ENCODE data around the gene NTM.
"Not testable (repeated sequence)": the region's sequence is repeated elsewhere in the genome, so short reads cannot be mapped to it uniquely, and the experiment has no call there.

The NTM gene

DNA sequence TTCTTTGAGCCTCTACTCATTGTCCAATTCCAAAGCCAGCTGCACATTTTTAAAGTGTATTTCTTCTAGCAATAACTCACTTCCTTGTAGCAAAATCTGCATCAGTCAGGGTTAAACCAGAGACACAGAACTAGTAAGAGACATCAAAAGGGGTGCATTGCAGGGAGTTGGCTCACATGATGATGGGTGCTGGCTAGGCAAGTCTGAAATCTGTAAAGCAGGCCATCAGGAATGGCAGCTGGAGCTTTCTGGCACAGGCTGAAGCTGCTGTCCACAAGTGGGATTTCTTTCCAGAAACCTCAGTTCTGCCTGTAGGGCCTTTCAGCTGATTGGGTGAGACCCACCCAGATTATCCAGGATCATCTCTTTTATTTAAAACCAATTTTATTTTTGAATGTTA is 698.1 kb downstream of the NTM start:
- no peaks in the 10 kb centered on the region for H3K27me3 ChIP-seq (ENCODE audit: control insufficient read depth in 3 of 3, insufficient read depth in 3 of 3, low read depth in 1 of 3, low read length in 3 of 3)
- no peak overlapping the region for H3K9ac ChIP-seq (ENCODE audit: low read depth, low read length, poor library complexity)
- no peaks in the 10 kb centered on the region for H3K79me1 ChIP-seq (ENCODE audit: low read depth, low read length)
- H3K14ac ChIP-seq (ENCODE audit: low read length), result no peak overlapping the region
- H3K4ac ChIP-seq (ENCODE audit: low read length), result no peak overlapping the region
- H2BK12ac ChIP-seq (ENCODE audit: low read length), result no peak overlapping the region
- H3K18ac ChIP-seq (ENCODE audit: low read length), result no peak overlapping the region
- H3K4me3 ChIP-seq (ENCODE audit: low read length in 2 of 2), result no peak overlapping the region
- H3K23ac ChIP-seq (ENCODE audit: low read depth, low read length, poor library complexity), result no peak overlapping the region
- no peak for DNase-seq (ENCODE audit: low spot score)
- no peaks in the 10 kb centered on the region for H3K36me3 ChIP-seq (replicated peaks in 1 of 2; ENCODE audit: control insufficient read depth in 2 of 2, insufficient read depth in 2 of 2, low read length in 2 of 2)
- no peak overlapping the region for H2BK5ac ChIP-seq (ENCODE audit: low read length)
- no peak overlapping the region for H2AFZ ChIP-seq (ENCODE audit: low read length)
- no peak overlapping the region for H3K27ac ChIP-seq (replicated peaks; ENCODE audit: low read length)
- no peak overlapping the region for H3K4me2 ChIP-seq (ENCODE audit: insufficient read depth, low read length, poor library complexity, severe bottlenecking)
- H4K91ac ChIP-seq (ENCODE audit: low read depth, low read length, poor library complexity), result no peak overlapping the region
- peaks cover 0 to 4% of the 10 kb centered on the region in 2 donors for H3K4me1 ChIP-seq (ENCODE audit: control insufficient read depth in 2 of 2, insufficient read depth in 1 of 2, low read depth in 1 of 2, low read length in 2 of 2)
- no peak overlapping the region for H2BK15ac ChIP-seq (ENCODE audit: low read length)
- H3K9me3 ChIP-seq (replicated peaks in 1 of 2; ENCODE audit: control insufficient read depth in 2 of 2, insufficient read depth in 1 of 2, low read depth in 1 of 2, low read length in 2 of 2), result peaks cover 0 to 4% of the 10 kb centered on the region in 2 donors
- H4K8ac ChIP-seq (ENCODE audit: low read depth, low read length), result no peak overlapping the region
- H2BK120ac ChIP-seq (ENCODE audit: low read depth, low read length), result no peak overlapping the region
- no peak overlapping the region for H2AK5ac ChIP-seq (ENCODE audit: low read depth, low read length)

DNA sequence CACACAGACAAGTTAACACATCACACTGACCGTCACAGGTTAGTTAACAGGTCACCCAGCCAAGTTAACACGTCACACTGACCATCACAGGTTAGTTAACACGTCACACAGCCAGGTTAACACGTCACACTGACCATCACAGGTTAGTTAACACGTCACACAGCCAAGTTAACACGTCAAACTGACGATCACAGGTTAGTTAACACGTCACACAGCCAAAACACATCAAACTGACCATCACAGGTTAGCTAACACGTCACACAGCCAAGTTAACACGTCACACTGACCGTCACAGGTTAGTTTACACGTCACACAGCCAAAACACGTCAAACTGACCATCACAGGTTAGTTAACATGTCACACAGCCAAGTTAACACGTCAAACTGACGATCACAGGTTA is 699.2 kb downstream of the NTM start:
- H4K91ac ChIP-seq (ENCODE audit: low read depth, low read length, poor library complexity); H3K4me1 ChIP-seq (ENCODE audit: control insufficient read depth in 2 of 2, insufficient read depth in 1 of 2, low read depth in 1 of 2, low read length in 2 of 2); H3K23ac ChIP-seq (ENCODE audit: low read depth, low read length, poor library complexity); H3K27ac ChIP-seq (replicated peaks; ENCODE audit: low read length); H2BK120ac ChIP-seq (ENCODE audit: low read depth, low read length); H2BK5ac ChIP-seq (ENCODE audit: low read length); H2BK15ac ChIP-seq (ENCODE audit: low read length); H3K4ac ChIP-seq (ENCODE audit: low read length); H2AFZ ChIP-seq (ENCODE audit: low read length); H3K27me3 ChIP-seq (ENCODE audit: control insufficient read depth in 3 of 3, insufficient read depth in 3 of 3, low read depth in 1 of 3, low read length in 3 of 3); H2AK5ac ChIP-seq (ENCODE audit: low read depth, low read length); H3K4me3 ChIP-seq (ENCODE audit: low read length in 2 of 2); H3K9ac ChIP-seq (ENCODE audit: low read depth, low read length, poor library complexity); H3K9me3 ChIP-seq (replicated peaks in 1 of 2; ENCODE audit: control insufficient read depth in 2 of 2, insufficient read depth in 1 of 2, low read depth in 1 of 2, low read length in 2 of 2); H3K14ac ChIP-seq (ENCODE audit: low read length); H3K79me1 ChIP-seq (ENCODE audit: low read depth, low read length); H2BK12ac ChIP-seq (ENCODE audit: low read length); H3K36me3 ChIP-seq (replicated peaks in 1 of 2; ENCODE audit: control insufficient read depth in 2 of 2, insufficient read depth in 2 of 2, low read length in 2 of 2); H3K4me2 ChIP-seq (ENCODE audit: insufficient read depth, low read length, poor library complexity, severe bottlenecking); H3K18ac ChIP-seq (ENCODE audit: low read length); DNase-seq (ENCODE audit: low spot score): not testable (repeated sequence)
- peak overlapping the region; percentile 8 for H4K8ac ChIP-seq (ENCODE audit: low read depth, low read length)
- no CpG with 5 or more reads among the region's 15 CpGs for WGBS, 2 donors (ENCODE audit: extremely low coverage in 2 of 2, insufficient read length in 2 of 2, insufficient replicate concordance in 1 of 2)

DNA sequence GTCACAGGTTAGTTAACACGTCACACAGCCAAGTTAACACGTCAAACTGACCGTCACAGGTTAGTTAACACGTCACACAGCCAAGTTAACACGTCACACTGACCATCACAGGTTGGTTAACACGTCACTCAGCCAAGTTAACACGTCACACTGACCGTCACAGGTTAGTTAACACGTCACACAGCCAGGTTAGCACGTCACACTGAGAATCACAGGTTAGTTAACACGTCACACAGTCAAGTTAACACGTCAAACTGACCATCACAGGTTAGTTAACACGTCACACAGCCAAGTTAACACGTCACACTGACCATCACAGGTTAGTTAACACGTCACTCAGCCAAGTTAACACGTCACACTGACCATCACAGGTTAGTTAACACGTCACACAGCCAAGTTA is 700.5 kb downstream of the NTM start:
- not testable (repeated sequence) for H2BK5ac ChIP-seq (ENCODE audit: low read length); H4K8ac ChIP-seq (ENCODE audit: low read depth, low read length); H3K4me2 ChIP-seq (ENCODE audit: insufficient read depth, low read length, poor library complexity, severe bottlenecking); H2BK15ac ChIP-seq (ENCODE audit: low read length); H2AFZ ChIP-seq (ENCODE audit: low read length); H3K9me3 ChIP-seq (replicated peaks in 1 of 2; ENCODE audit: control insufficient read depth in 2 of 2, insufficient read depth in 1 of 2, low read depth in 1 of 2, low read length in 2 of 2); H3K27ac ChIP-seq (replicated peaks; ENCODE audit: low read length); H2BK12ac ChIP-seq (ENCODE audit: low read length); H3K18ac ChIP-seq (ENCODE audit: low read length); H3K36me3 ChIP-seq (replicated peaks in 1 of 2; ENCODE audit: control insufficient read depth in 2 of 2, insufficient read depth in 2 of 2, low read length in 2 of 2); H3K79me1 ChIP-seq (ENCODE audit: low read depth, low read length); H3K27me3 ChIP-seq (ENCODE audit: control insufficient read depth in 3 of 3, insufficient read depth in 3 of 3, low read depth in 1 of 3, low read length in 3 of 3); H3K23ac ChIP-seq (ENCODE audit: low read depth, low read length, poor library complexity); H3K14ac ChIP-seq (ENCODE audit: low read length); H2BK120ac ChIP-seq (ENCODE audit: low read depth, low read length); H3K4ac ChIP-seq (ENCODE audit: low read length); H3K9ac ChIP-seq (ENCODE audit: low read depth, low read length, poor library complexity); H3K4me3 ChIP-seq (ENCODE audit: low read length in 2 of 2); H2AK5ac ChIP-seq (ENCODE audit: low read depth, low read length); DNase-seq (ENCODE audit: low spot score); H3K4me1 ChIP-seq (ENCODE audit: control insufficient read depth in 2 of 2, insufficient read depth in 1 of 2, low read depth in 1 of 2, low read length in 2 of 2); H4K91ac ChIP-seq (ENCODE audit: low read depth, low read length, poor library complexity)
- WGBS, 2 donors (ENCODE audit: extremely low coverage in 2 of 2, insufficient read length in 2 of 2, insufficient replicate concordance in 1 of 2), result no CpG with 5 or more reads among the region's 17 CpGs

DNA sequence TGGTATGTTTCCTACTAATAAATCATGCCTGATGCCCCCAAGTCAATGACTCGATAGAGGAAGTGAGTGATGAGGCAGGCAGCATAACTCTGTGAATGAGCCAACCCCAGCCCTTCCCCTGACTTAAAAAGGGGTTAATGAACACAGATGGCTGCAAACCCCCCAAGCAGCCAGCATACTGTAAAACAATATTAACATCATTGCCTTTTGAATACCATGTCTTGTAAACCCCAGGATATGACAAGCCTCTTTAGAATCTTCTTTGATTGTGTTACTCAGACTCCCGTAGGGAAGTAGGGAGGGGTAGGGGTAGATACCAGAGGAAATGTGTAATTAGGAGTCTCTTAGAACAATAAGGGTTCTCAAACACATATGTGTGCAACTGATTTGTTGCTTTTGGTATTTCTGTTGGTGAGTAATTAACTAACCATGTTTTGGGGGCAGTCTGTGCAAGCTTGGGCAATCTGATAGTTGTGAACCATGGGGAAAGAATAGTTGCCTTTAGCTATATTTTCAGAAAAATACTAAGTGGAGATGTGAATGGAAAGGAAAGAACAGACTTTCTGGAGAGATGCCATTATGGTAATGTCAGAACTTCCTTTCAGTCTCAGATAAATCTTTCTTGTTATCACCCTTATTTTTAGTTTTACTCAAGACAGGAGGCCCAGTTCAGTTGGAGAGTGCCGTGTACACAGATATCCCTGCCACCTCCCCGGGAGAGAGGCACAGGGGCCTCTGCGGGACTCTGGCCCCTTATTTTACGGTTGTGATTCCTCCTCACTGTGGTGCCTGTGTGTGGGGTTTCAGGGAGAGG is 701.8 kb downstream of the NTM start:
- DNase-seq (ENCODE audit: low spot score), result no peak
- Histone ChIP-seq H3K9ac (ENCODE audit: low read depth, low read length, poor library complexity) (no peak overlapping the region), H2BK12ac (ENCODE audit: low read length) (no peak overlapping the region), H3K4me3 (ENCODE audit: low read length in 2 of 2) (no peak overlapping the region), H2BK5ac (ENCODE audit: low read length) (no peak overlapping the region), H3K79me1 (ENCODE audit: low read depth, low read length) (no peaks in the 10 kb centered on the region), H2AFZ (ENCODE audit: low read length) (no peak overlapping the region), H4K8ac (ENCODE audit: low read depth, low read length) (no peak overlapping the region), H3K27me3 (ENCODE audit: control insufficient read depth in 3 of 3, insufficient read depth in 3 of 3, low read depth in 1 of 3, low read length in 3 of 3) (no peaks in the 10 kb centered on the region), H3K4ac (ENCODE audit: low read length) (no peak overlapping the region), H2BK15ac (ENCODE audit: low read length) (no peak overlapping the region), H3K14ac (ENCODE audit: low read length) (no peak overlapping the region), H2BK120ac (ENCODE audit: low read depth, low read length) (no peak overlapping the region), H3K18ac (ENCODE audit: low read length) (no peak overlapping the region), H3K4me1 (ENCODE audit: control insufficient read depth in 2 of 2, insufficient read depth in 1 of 2, low read depth in 1 of 2, low read length in 2 of 2) (peaks cover 0 to 4% of the 10 kb centered on the region in 2 donors), H3K9me3 (replicated peaks in 1 of 2; ENCODE audit: control insufficient read depth in 2 of 2, insufficient read depth in 1 of 2, low read depth in 1 of 2, low read length in 2 of 2) (peaks cover 0 to 4% of the 10 kb centered on the region in 2 donors), H2AK5ac (ENCODE audit: low read depth, low read length) (no peak overlapping the region), H3K36me3 (replicated peaks in 1 of 2; ENCODE audit: control insufficient read depth in 2 of 2, insufficient read depth in 2 of 2, low read length in 2 of 2) (no peaks in the 10 kb centered on the region), H3K4me2 (ENCODE audit: insufficient read depth, low read length, poor library complexity, severe bottlenecking) (no peak overlapping the region), H3K23ac (ENCODE audit: low read depth, low read length, poor library complexity) (no peak overlapping the region), H4K91ac (ENCODE audit: low read depth, low read length, poor library complexity) (no peak overlapping the region), H3K27ac (replicated peaks; ENCODE audit: low read length) (no peak overlapping the region)
- WGBS, 2 donors (ENCODE audit: extremely low coverage in 2 of 2, insufficient read length in 2 of 2, insufficient replicate concordance in 1 of 2), result no CpG with 5 or more reads among the region's 6 CpGs

All from neuronal stem cell (in vitro differentiated cells).